GM12892 (cell line): ENCODE results near the gene CPED1.

Experiments
- POLR2A ChIP-seq: IDR thresholded peaks from 2 replicates; pipeline ENCODE4 v1.6.1; 2011; ENCODE audit warnings: low read depth, low read length, control low read depth
- TAF1 ChIP-seq: IDR thresholded peaks from 2 replicates; pipeline ENCODE4 v1.6.1; 2011; ENCODE audit warnings: low read depth, mild to moderate bottlenecking, control low read depth, low read length, borderline replicate concordance

DNA sequence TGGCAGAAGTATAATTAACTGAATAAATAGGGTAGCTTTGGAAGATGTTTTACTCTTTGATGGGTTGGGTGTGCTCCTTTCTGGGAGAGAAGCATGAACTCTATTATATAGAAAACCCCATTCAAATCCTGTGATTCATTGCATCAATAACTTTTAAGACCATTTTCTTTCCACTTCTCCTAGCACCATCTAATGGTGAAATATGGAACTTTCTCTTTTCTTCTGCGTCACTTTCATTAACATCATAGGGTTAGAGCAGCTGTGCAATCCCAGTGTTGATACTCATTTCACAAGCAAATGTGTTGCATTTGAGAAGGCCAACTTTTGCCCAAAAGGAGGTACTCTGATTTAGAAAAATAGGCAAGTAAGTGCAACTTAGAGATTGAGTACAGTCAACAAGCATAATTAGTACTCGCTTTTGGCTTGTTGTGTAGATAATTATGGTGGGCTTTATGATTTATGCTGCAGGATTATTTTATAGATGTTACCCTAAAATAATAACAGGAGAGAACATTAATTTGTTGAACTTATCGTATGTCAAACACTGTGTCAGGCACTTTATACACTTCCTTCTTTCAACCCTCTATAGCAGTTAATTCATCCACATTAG, 92.9 kb downstream of the CPED1 start:
- TF ChIP-seq TAF1 (no peak), POLR2A (no peak)
